Transverse colon (tissue), 4 donors: ENCODE data around the gene PC. TPM values are rescaled to one million over a fixed set of nuclear protein-coding genes. Genes with fewer than 3 reads are reported as not detected.

ENCODE experiments used
- DNase-seq: peaks from one replicate; pipeline ENCODE4 v3.0.0-alpha.2; 2019
- H3K27ac ChIP-seq, 4 donors: fragments of 200-600 bp; sonication (generic); 2 replicates each; pipeline ENCODE4 v1.5.1; 2016 to 2018; ENCODE audit warnings: inconsistent platforms in 4 of 4
- H3K27me3 ChIP-seq: fragments of 200-600 bp; sonication (generic); 2 replicates; pipeline ENCODE4 v1.5.1; 2017; ENCODE audit warnings: inconsistent platforms
- H3K36me3 ChIP-seq, 4 donors: fragments of 200-600 bp; sonication (generic); 2 replicates each; pipeline ENCODE4 v1.5.1; 2017 to 2019; ENCODE audit warnings: inconsistent platforms in 4 of 4
- H3K4me1 ChIP-seq, 4 donors: fragments of 200-600 bp; sonication (generic); 2 replicates each; pipeline ENCODE4 v1.5.1; 2017 to 2020; ENCODE audit warnings: inconsistent platforms in 4 of 4
- H3K4me3 ChIP-seq, 4 donors: fragments of 200-600 bp; sonication (generic); 1 replicate in 1 of 4; 2 replicates in 3 of 4; pipeline versions ENCODE4 v1.5.1 to v1.6.1; 2017 to 2019; ENCODE audit warnings: inconsistent platforms in 4 of 4
- H3K9me3 ChIP-seq, 2 donors: fragments of 200-600 bp; sonication (generic); 2 replicates each; pipeline ENCODE4 v1.5.1; 2017 to 2019; ENCODE audit warnings: inconsistent platforms in 2 of 2
- EP300 ChIP-seq: sonication (generic); formaldehyde crosslinking; IDR thresholded peaks from one replicate; pipeline ENCODE4 v1.6.1; 2017; ENCODE audit warnings: antibody characterized with exemption, low read depth
- POLR2A ChIP-seq: fragments of 450-650 bp; IDR thresholded peaks from one replicate; pipeline ENCODE4 v1.6.1; 2016; ENCODE audit warnings: antibody characterized with exemption, mild to moderate bottlenecking, moderate library complexity
- POLR2AphosphoS5 ChIP-seq, 3 donors: sonication (generic); formaldehyde crosslinking; IDR thresholded peaks; one replicate each; pipeline ENCODE4 v1.6.1; 2016; ENCODE audit warnings: antibody characterized with exemption in 3 of 3
- WGBS, 2 donors: methylation state at CpG; one replicate each; pipeline ENCODE4 v1.1.5; 2018; ENCODE audit warnings: low coverage in 1 of 2; 5-methylcytosine and 5-hydroxymethylcytosine counted together
- in situ Hi-C, 4 donors: fragments of 200-750 bp; cut with MboI; loops; one replicate each; pipeline versions ENCODE4 v1.15.0 to v1.15.1; 2017; ENCODE audit warnings: low sequenced_read_pairs in 3 of 4, low pct_ligation_motif_present in 1 of 4, low pct_unique_long_range_greater_than_20kb in 1 of 4
- intact Hi-C: fragments of 100-400 bp; cut with DNase I; formaldehyde crosslinking; loops from one replicate; pipeline ENCODE4 v1.15.1; 2023; ENCODE audit warnings: low total_unique reads
- total RNA-seq, 4 donors: library from RNA; depleted of rRNA; stranded (reverse); fragments of >200 nt; gene quantifications; one replicate each; pipeline ENCODE4 v1.1.0, GENCODE V29; 2016
- TF ChIP-seq, protein P1 (sequence below), 5 experiments: fragments of 200-600 bp in 3 of 5; fragments of 450-650 bp in 2 of 5; sonication (generic) in 3 of 5; IDR thresholded peaks; 1 replicate in 2 of 5; 2 replicates in 3 of 5; pipeline ENCODE4 v1.5.1; 2016 to 2017; ENCODE audit warnings: antibody characterized with exemption in 5 of 5, inconsistent platforms in 3 of 5, mild to moderate bottlenecking in 2 of 5, moderate library complexity in 1 of 5

PC gene
- total RNA-seq, 4 donors from 2014 or later = 14.9 to 246 (median 38.1) TPM

DNA sequence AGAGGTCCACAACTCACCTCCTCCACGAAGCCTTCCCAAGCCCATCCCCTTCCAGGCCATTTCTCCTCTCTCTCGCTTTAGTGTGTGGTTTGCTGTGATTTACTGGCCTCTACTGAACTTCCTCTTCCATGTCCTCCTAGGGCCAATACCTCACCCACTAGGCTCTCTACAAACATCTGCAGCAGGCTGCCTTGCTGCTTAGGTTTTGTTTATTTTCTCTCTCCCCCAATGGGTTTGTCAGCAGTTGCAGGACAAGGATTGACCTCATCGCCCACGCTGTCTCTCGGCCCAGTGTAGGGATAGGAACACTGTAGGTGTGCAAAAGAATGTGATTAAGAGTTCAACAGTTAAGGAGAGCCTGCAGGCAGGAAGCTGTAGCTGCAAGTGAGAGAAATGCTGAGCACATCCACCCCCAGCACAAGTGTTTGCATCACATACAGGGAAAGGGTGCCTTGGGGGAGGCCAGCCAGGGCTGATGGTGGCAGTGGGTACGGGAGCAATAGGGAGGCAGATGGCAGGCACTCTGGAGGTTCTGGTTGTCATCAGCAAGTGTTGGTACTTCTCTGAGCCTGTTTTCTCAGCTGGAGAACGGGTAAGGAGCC lies 1.4 kb downstream of the PC start:
- H3K27ac ChIP-seq = peak overlapping the region; percentile 68 to 91 (median 83)
- H3K9me3 ChIP-seq = no peaks in the 10 kb centered on the region
- intact Hi-C loops (no loop called here), in situ Hi-C loops (no loop called here)
- no peak overlapping the region for H3K4me3 ChIP-seq
- WGBS, 2 donors = 50 to 69% methylated on average over 3 to 7 of the region's 7 CpGs
- no peak for TF ChIP-seq POLR2A
- TF ChIP-seq EP300 = no peak
- TF ChIP-seq, protein P1, sequence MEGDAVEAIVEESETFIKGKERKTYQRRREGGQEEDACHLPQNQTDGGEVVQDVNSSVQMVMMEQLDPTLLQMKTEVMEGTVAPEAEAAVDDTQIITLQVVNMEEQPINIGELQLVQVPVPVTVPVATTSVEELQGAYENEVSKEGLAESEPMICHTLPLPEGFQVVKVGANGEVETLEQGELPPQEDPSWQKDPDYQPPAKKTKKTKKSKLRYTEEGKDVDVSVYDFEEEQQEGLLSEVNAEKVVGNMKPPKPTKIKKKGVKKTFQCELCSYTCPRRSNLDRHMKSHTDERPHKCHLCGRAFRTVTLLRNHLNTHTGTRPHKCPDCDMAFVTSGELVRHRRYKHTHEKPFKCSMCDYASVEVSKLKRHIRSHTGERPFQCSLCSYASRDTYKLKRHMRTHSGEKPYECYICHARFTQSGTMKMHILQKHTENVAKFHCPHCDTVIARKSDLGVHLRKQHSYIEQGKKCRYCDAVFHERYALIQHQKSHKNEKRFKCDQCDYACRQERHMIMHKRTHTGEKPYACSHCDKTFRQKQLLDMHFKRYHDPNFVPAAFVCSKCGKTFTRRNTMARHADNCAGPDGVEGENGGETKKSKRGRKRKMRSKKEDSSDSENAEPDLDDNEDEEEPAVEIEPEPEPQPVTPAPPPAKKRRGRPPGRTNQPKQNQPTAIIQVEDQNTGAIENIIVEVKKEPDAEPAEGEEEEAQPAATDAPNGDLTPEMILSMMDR (IDR thresholded peaks at IDR 0.05) = peak in 1 of 5 experiments; percentile 18
- TF ChIP-seq POLR2AphosphoS5 (IDR thresholded peaks at IDR 0.05) = no peak
- DNase-seq = no peak
- H3K27me3 ChIP-seq = no peaks in the 10 kb centered on the region
- no peaks in the 10 kb centered on the region for H3K36me3 ChIP-seq
- H3K4me1 ChIP-seq = peaks cover 9 to 44% (median 24%) of the 10 kb centered on the region in 4 donors

DNA sequence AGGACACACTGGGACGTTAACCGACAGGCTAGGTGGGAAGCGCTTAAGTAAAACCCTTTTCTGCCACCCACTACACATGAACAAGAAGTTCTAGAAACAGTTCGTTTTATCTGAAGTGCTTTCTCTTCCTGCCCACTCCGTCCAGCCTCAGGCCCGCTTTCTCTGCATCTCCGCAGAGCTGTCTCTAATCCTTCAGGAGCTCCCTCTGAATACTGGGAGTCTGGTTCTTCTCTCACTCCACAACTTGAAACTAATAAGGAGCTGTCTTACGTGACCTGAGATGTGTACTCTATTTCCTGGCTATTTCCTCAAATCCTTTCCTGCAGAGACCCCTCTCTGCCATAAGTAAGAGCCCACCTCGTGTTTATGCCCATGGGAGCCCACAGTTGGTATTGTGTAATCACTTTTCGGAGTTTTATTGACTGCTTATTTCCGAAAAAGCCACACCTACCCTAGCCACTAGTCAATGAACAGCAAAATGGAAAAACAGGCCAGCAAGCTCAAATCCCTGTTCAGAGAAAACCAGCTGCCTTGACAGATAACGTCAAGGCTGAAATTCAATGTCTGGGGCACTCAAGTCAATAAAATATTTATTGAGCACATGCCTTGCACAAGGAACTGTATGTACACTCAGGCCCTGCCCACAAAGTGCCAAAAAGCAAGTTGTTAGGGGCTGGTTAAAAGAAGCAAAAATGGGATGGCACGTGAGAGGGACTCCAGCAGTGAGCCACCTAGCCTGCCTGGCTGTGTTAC lies 4.9 kb downstream of the PC start:
- TF ChIP-seq EP300 (no peak), POLR2A (no peak), POLR2AphosphoS5 (IDR thresholded peaks at IDR 0.05) (no peak)
- in situ Hi-C loops = no loop called here
- H3K4me1 ChIP-seq = peaks cover 3 to 43% (median 24%) of the 10 kb centered on the region in 4 donors
- H3K27ac ChIP-seq = peak overlapping the region in 3 of 4 donors; percentile 22 to 43 (median 32)
- H3K9me3 ChIP-seq = no peaks in the 10 kb centered on the region
- H3K27me3 ChIP-seq = no peaks in the 10 kb centered on the region
- H3K36me3 ChIP-seq = no peaks in the 10 kb centered on the region
- WGBS, 2 donors = 53 to 64% methylated on average over 9 to 13 of the region's 13 CpGs
- no peak for DNase-seq
- H3K4me3 ChIP-seq = no peak overlapping the region
- intact Hi-C loops = no loop called here

DNA sequence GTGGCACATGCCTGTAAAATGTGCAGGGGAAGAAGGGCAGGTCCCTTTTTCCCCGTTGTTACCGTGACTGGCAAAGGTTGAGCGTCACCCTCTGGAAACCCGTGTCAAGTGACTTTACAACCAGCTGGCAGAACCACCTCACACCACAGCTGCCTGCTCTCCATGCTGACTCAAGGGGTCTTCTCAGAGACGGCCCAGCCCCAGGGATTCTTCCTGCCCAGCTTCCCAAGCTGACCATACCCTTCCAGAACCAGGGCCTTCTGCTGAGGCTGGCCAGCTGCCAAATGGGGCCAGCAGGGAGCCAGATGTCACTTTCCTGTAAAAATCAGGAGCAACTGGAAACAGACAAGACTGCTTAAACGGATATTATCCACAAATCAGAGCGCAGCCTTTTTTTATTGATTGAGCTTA lies 6.3 kb downstream of the PC start:
- intact Hi-C loops = no loop called here
- H3K4me3 ChIP-seq = no peak overlapping the region
- in situ Hi-C loops = no loop called here
- H3K27ac ChIP-seq = peak overlapping the region in 3 of 4 donors; percentile 43 to 57 (median 49)
- peaks cover 0 to 35% (median 16%) of the 10 kb centered on the region in 4 donors for H3K4me1 ChIP-seq
- no peaks in the 10 kb centered on the region for H3K27me3 ChIP-seq
- H3K36me3 ChIP-seq = no peaks in the 10 kb centered on the region
- H3K9me3 ChIP-seq = no peaks in the 10 kb centered on the region
- TF ChIP-seq, protein P1 (IDR thresholded peaks at IDR 0.05) = no peak
- TF ChIP-seq POLR2A (no peak), POLR2AphosphoS5 (IDR thresholded peaks at IDR 0.05) (peak in 1 of 3 donors; percentile 22)
- DNase-seq = peak; percentile 53
- 31 to 42% methylated on average over 2 to 7 of the region's 7 CpGs for whole genome bisulfite sequencing, 2 donors

GRCh38 chr11:66951135-66951534 lies 7.0 kb downstream of the PC start:
- Histone ChIP-seq H3K4me3 (no peak overlapping the region), H3K36me3 (no peaks in the 10 kb centered on the region), H3K27me3 (no peaks in the 10 kb centered on the region), H3K9me3 (no peaks in the 10 kb centered on the region), H3K27ac (peak overlapping the region in 1 of 4 donors; percentile 57), H3K4me1 (peaks cover 0 to 27% (median 15%) of the 10 kb centered on the region in 4 donors)
- in situ Hi-C loops (no loop called here), intact Hi-C loops (no loop called here)
- WGBS, 2 donors = 60 to 91% methylated on average over 1 to 10 of the region's 10 CpGs
- TF ChIP-seq POLR2AphosphoS5 (IDR thresholded peaks at IDR 0.05) = no peak
- no peak for TF ChIP-seq POLR2A
- TF ChIP-seq, protein P1 (IDR thresholded peaks at IDR 0.05) = no peak
- TF ChIP-seq EP300 = no peak
- no peak for DNase-seq
